ENCODE data around the gene MNS1. TPM values are rescaled to one million over a fixed set of nuclear protein-coding genes. Genes with fewer than 3 reads are reported as not detected.
A peak's percentile ranks its signal among the peaks of the same experiment; 100 is the strongest.
"Not testable (repeated sequence)": the region's sequence is repeated elsewhere in the genome, so short reads cannot be mapped to it uniquely, and the experiment has no call there.

The MNS1 gene
- total RNA-seq, 1 experiment from 2014 or later, result 37.7 TPM

- CTCF ChIA-PET, result no interaction called here
Observed at GRCh38 chr15:56432304-56432703, 32.6 kb downstream of the MNS1 start.

GRCh38 chr15:56428821-56429458, 36.0 kb downstream of the MNS1 start:
- intact Hi-C loops (cut with micrococcal nuclease; ENCODE audit: unreplicated experiment), result loop anchor here (1.0 kb wide), 1 partner anchor 183 kb away; no protein-coding TSS in a partner anchor
- Mint-ChIP-seq H3K27me3 (ENCODE audit: unreplicated experiment) (no peaks in the 10 kb centered on the region), H3K4me3 (ENCODE audit: low read depth, unreplicated experiment) (no peak overlapping the region), H3K27ac (ENCODE audit: unreplicated experiment) (no peak overlapping the region), H3K4me1 (ENCODE audit: low read depth, unreplicated experiment) (no peaks in the 10 kb centered on the region), H3K9me3 (ENCODE audit: low read depth, unreplicated experiment) (no peaks in the 10 kb centered on the region), H3K36me3 (ENCODE audit: insufficient read depth, unreplicated experiment) (peaks cover 13% of the 10 kb centered on the region)
- peak; percentile 37 for TF ChIP-seq CTCF (IDR thresholded peaks at IDR 0.05; ENCODE audit: unreplicated experiment)
- BruUV-seq (replicated peaks), result no TSS peak
- DNase-seq, result no peak
- CTCF ChIA-PET, result interaction anchor here (1.8 to 1.9 kb wide), 2 partner anchors 11 to 180 kb away, joined by 6 to 11 read pairs; no protein-coding TSS in a partner anchor

More at GRCh38 chr15:56432304-56432703, 32.6 kb downstream of the MNS1 start:
- no peak overlapping the region for H3K4me3 Mint-ChIP-seq (ENCODE audit: low read depth, unreplicated experiment)
- TF ChIP-seq CTCF (IDR thresholded peaks at IDR 0.05; ENCODE audit: unreplicated experiment), result no peak
- peaks cover 11% of the 10 kb centered on the region for H3K36me3 Mint-ChIP-seq (ENCODE audit: insufficient read depth, unreplicated experiment)
- no TSS peak for BruUV-seq (replicated peaks)
- H3K27me3 Mint-ChIP-seq (ENCODE audit: unreplicated experiment), result no peaks in the 10 kb centered on the region
- no peak for DNase-seq
- H3K9me3 Mint-ChIP-seq (ENCODE audit: low read depth, unreplicated experiment), result no peaks in the 10 kb centered on the region
- intact Hi-C loops (cut with micrococcal nuclease; ENCODE audit: unreplicated experiment), result no loop called here
- no peaks in the 10 kb centered on the region for H3K4me1 Mint-ChIP-seq (ENCODE audit: low read depth, unreplicated experiment)
- no peak overlapping the region for H3K27ac Mint-ChIP-seq (ENCODE audit: unreplicated experiment)

GRCh38 chr15:56425976-56426375, 39.0 kb downstream of the MNS1 start:
- H3K27me3 Mint-ChIP-seq (ENCODE audit: unreplicated experiment), result no peaks in the 10 kb centered on the region
- H3K4me3 Mint-ChIP-seq (ENCODE audit: low read depth, unreplicated experiment), result no peak overlapping the region
- H3K36me3 Mint-ChIP-seq (ENCODE audit: insufficient read depth, unreplicated experiment), result peaks cover 13% of the 10 kb centered on the region
- intact Hi-C loops (cut with micrococcal nuclease; ENCODE audit: unreplicated experiment), result no loop called here
- no peaks in the 10 kb centered on the region for H3K9me3 Mint-ChIP-seq (ENCODE audit: low read depth, unreplicated experiment)
- no TSS peak for BruUV-seq (replicated peaks)
- H3K4me1 Mint-ChIP-seq (ENCODE audit: low read depth, unreplicated experiment), result no peaks in the 10 kb centered on the region
- H3K27ac Mint-ChIP-seq (ENCODE audit: unreplicated experiment), result no peak overlapping the region
- no peak for DNase-seq
- no peak for TF ChIP-seq CTCF (IDR thresholded peaks at IDR 0.05; ENCODE audit: unreplicated experiment)
- CTCF ChIA-PET, result interaction anchor here (0.6 kb wide), 1 partner anchor 307 kb away, joined by 3 read pairs; no protein-coding TSS in a partner anchor

- H3K36me3 Mint-ChIP-seq (ENCODE audit: insufficient read depth, unreplicated experiment), result peaks cover 13% of the 10 kb centered on the region
- intact Hi-C loops (cut with micrococcal nuclease; ENCODE audit: unreplicated experiment), result no loop called here
- BruUV-seq (replicated peaks), result no TSS peak
Observed at GRCh38 chr15:56425276-56425675, 39.7 kb downstream of the MNS1 start.

GRCh38 chr15:56413114-56413733, 51.7 kb downstream of the MNS1 start:
- intact Hi-C loops (cut with micrococcal nuclease; ENCODE audit: unreplicated experiment); H3K4me3 Mint-ChIP-seq (ENCODE audit: low read depth, unreplicated experiment); CTCF ChIA-PET; DNase-seq; H3K27ac Mint-ChIP-seq (ENCODE audit: unreplicated experiment); BruUV-seq (replicated peaks); H3K36me3 Mint-ChIP-seq (ENCODE audit: insufficient read depth, unreplicated experiment); H3K4me1 Mint-ChIP-seq (ENCODE audit: low read depth, unreplicated experiment); H3K9me3 Mint-ChIP-seq (ENCODE audit: low read depth, unreplicated experiment); H3K27me3 Mint-ChIP-seq (ENCODE audit: unreplicated experiment): not testable (repeated sequence)

More at GRCh38 chr15:56425276-56425675, 39.7 kb downstream of the MNS1 start:
- Mint-ChIP-seq H3K27ac (ENCODE audit: unreplicated experiment) (no peak overlapping the region), H3K4me3 (ENCODE audit: low read depth, unreplicated experiment) (no peak overlapping the region), H3K9me3 (ENCODE audit: low read depth, unreplicated experiment) (no peaks in the 10 kb centered on the region), H3K4me1 (ENCODE audit: low read depth, unreplicated experiment) (no peaks in the 10 kb centered on the region), H3K27me3 (ENCODE audit: unreplicated experiment) (no peaks in the 10 kb centered on the region)
- TF ChIP-seq CTCF (IDR thresholded peaks at IDR 0.05; ENCODE audit: unreplicated experiment), result no peak
- CTCF ChIA-PET, result no interaction called here
- DNase-seq, result no peak
